Rectal smooth muscle tissue (tissue), 1 donor: Measurements from ENCODE around the gene BEX4.
"Not testable (repeated sequence)": the region's sequence is repeated elsewhere in the genome, so short reads cannot be mapped to it uniquely, and the experiment has no call there.

Source experiments
- H3K27ac ChIP-seq: one replicate; pipeline ENCODE4 v1.7.0; 2013; ENCODE audit warnings: low read depth, low read length, inconsistent platforms
- H3K27me3 ChIP-seq: one replicate; pipeline ENCODE4 v1.7.0; 2013; ENCODE audit warnings: low read length; ENCODE audit not compliant: control insufficient read depth, insufficient read depth
- H3K36me3 ChIP-seq: one replicate; pipeline ENCODE4 v1.7.0; 2013; ENCODE audit warnings: low read length; ENCODE audit not compliant: control insufficient read depth, insufficient read depth
- H3K4me1 ChIP-seq: one replicate; pipeline ENCODE4 v1.7.0; 2013; ENCODE audit warnings: low read length; ENCODE audit not compliant: control insufficient read depth, insufficient read depth
- H3K4me3 ChIP-seq: one replicate; pipeline ENCODE4 v1.7.0; 2013; ENCODE audit warnings: low read length
- H3K9ac ChIP-seq: one replicate; pipeline ENCODE4 v1.7.0; 2013; ENCODE audit warnings: low read length

The BEX4 gene

GRCh38 chrX:103211012-103211715 is 3.7 kb upstream of the BEX4 start:
- no peak overlapping the region for H3K27ac ChIP-seq
- no peaks in the 10 kb centered on the region for H3K27me3 ChIP-seq
- no peaks in the 10 kb centered on the region for H3K4me1 ChIP-seq
- H3K4me3 ChIP-seq, result no peak overlapping the region
- no peak overlapping the region for H3K9ac ChIP-seq
- no peaks in the 10 kb centered on the region for H3K36me3 ChIP-seq

- Histone ChIP-seq H3K27me3 (no peaks in the 10 kb centered on the region), H3K9ac (no peak overlapping the region), H3K4me1 (no peaks in the 10 kb centered on the region), H3K27ac (no peak overlapping the region), H3K4me3 (no peak overlapping the region), H3K36me3 (no peaks in the 10 kb centered on the region)
These were observed 2.0 kb upstream of the BEX4 start for GRCh38 chrX:103212749-103213457.

- Histone ChIP-seq H3K4me1 (no peaks in the 10 kb centered on the region), H3K27me3 (no peaks in the 10 kb centered on the region), H3K4me3 (peak overlapping the region; percentile 63), H3K27ac (peak overlapping the region; percentile 86), H3K9ac (peak overlapping the region; percentile 10), H3K36me3 (no peaks in the 10 kb centered on the region)
These were observed 600 bp downstream of the BEX4 start for GRCh38 chrX:103215425-103215991.

GRCh38 chrX:103220511-103221323 is 5.8 kb downstream of the BEX4 start:
- no peak overlapping the region for H3K9ac ChIP-seq
- no peaks in the 10 kb centered on the region for H3K4me1 ChIP-seq
- no peaks in the 10 kb centered on the region for H3K27me3 ChIP-seq
- H3K36me3 ChIP-seq, result no peaks in the 10 kb centered on the region
- H3K27ac ChIP-seq, result no peak overlapping the region
- H3K4me3 ChIP-seq, result no peak overlapping the region

GRCh38 chrX:103225918-103226317 is 11.0 kb downstream of the BEX4 start:
- H3K9ac ChIP-seq, H3K4me3 ChIP-seq, H3K27ac ChIP-seq, H3K4me1 ChIP-seq, H3K27me3 ChIP-seq, H3K36me3 ChIP-seq: not testable (repeated sequence)

GRCh38 chrX:103233263-103233662 is 18.4 kb downstream of the BEX4 start:
- peaks cover 4% of the 10 kb centered on the region for H3K27me3 ChIP-seq
- no peaks in the 10 kb centered on the region for H3K36me3 ChIP-seq
- no peak overlapping the region for H3K9ac ChIP-seq
- no peak overlapping the region for H3K27ac ChIP-seq
- no peaks in the 10 kb centered on the region for H3K4me1 ChIP-seq
- H3K4me3 ChIP-seq, result no peak overlapping the region

GRCh38 chrX:103234869-103235268 is 20.0 kb downstream of the BEX4 start:
- no peaks in the 10 kb centered on the region for H3K4me1 ChIP-seq

GRCh38 chrX:103235608-103236007 is 20.7 kb downstream of the BEX4 start:
- not testable (repeated sequence) for H3K4me1 ChIP-seq, H3K36me3 ChIP-seq, H3K9ac ChIP-seq, H3K27ac ChIP-seq, H3K4me3 ChIP-seq, H3K27me3 ChIP-seq

More at GRCh38 chrX:103234869-103235268, 20.0 kb downstream of the BEX4 start:
- no peak overlapping the region for H3K9ac ChIP-seq
- no peak overlapping the region for H3K27ac ChIP-seq
- no peak overlapping the region for H3K4me3 ChIP-seq
- no peaks in the 10 kb centered on the region for H3K36me3 ChIP-seq
- H3K27me3 ChIP-seq, result peaks cover 4% of the 10 kb centered on the region

GRCh38 chrX:103236296-103236695 is 21.4 kb downstream of the BEX4 start:
- H3K27me3 ChIP-seq, result peaks cover 4% of the 10 kb centered on the region
- no peaks in the 10 kb centered on the region for H3K4me1 ChIP-seq
- no peak overlapping the region for H3K9ac ChIP-seq
- H3K27ac ChIP-seq, result no peak overlapping the region
- no peak overlapping the region for H3K4me3 ChIP-seq
- H3K36me3 ChIP-seq, result no peaks in the 10 kb centered on the region

- Histone ChIP-seq H3K36me3 (no peaks in the 10 kb centered on the region), H3K27me3 (no peaks in the 10 kb centered on the region), H3K9ac (no peak overlapping the region), H3K27ac (no peak overlapping the region), H3K4me3 (no peak overlapping the region), H3K4me1 (no peaks in the 10 kb centered on the region)
These were observed 25.2 kb downstream of the BEX4 start for GRCh38 chrX:103240155-103240554.

- Histone ChIP-seq H3K9ac (no peak overlapping the region), H3K4me3 (no peak overlapping the region), H3K27ac (no peak overlapping the region), H3K36me3 (no peaks in the 10 kb centered on the region), H3K4me1 (no peaks in the 10 kb centered on the region), H3K27me3 (no peaks in the 10 kb centered on the region)
These were observed 33.6 kb downstream of the BEX4 start for GRCh38 chrX:103248553-103248952.

- H3K27me3 ChIP-seq, result no peaks in the 10 kb centered on the region
- H3K4me1 ChIP-seq, result no peaks in the 10 kb centered on the region
- no peak overlapping the region for H3K27ac ChIP-seq
- no peaks in the 10 kb centered on the region for H3K36me3 ChIP-seq
- H3K9ac ChIP-seq, result no peak overlapping the region
- no peak overlapping the region for H3K4me3 ChIP-seq
These were observed 34.9 kb downstream of the BEX4 start for GRCh38 chrX:103249805-103250204.
